Fibroblast of villous mesenchyme (primary cell): ENCODE results near the gene ZNF18. TPM values are rescaled to one million over a fixed set of nuclear protein-coding genes. Genes with fewer than 3 reads are reported as not detected.

ENCODE experiments used
- DNase-seq: peaks from one replicate; pipeline ENCODE4 v3.0.0-alpha.2; 2010; ENCODE audit warnings: low read depth
- H3K4me3 ChIP-seq: 2 replicates; pipeline ENCODE4 v1.5.1; 2011; ENCODE audit warnings: low read depth, mild to moderate bottlenecking, low read length
- CTCF ChIP-seq: IDR thresholded peaks from 2 replicates; pipeline ENCODE4 v1.5.1; 2012; ENCODE audit warnings: low read depth, mild to moderate bottlenecking, low read length; ENCODE audit not compliant: insufficient read depth
- total RNA-seq: library from RNA; depleted of rRNA; stranded (reverse); fragments of >200 nt; gene quantifications from 2 replicates; pipeline ENCODE4 v1.2.3, GENCODE V29; 2012

Gene ZNF18
- total RNA-seq, 1 donor, result 10.4 TPM

GRCh38 chr17:12034538-12034937, 37.3 kb upstream of the ZNF18 start:
- H3K4me3 ChIP-seq, result no peak overlapping the region
- no peak for TF ChIP-seq CTCF
- DNase-seq, result no peak

- no peak overlapping the region for H3K4me3 ChIP-seq
- no peak for TF ChIP-seq CTCF
- DNase-seq, result no peak
These were observed 31.3 kb upstream of the ZNF18 start for GRCh38 chr17:12028611-12029010.

- H3K4me3 ChIP-seq, result no peak overlapping the region
- DNase-seq, result no peak
- no peak for TF ChIP-seq CTCF
These were observed 30.4 kb upstream of the ZNF18 start for GRCh38 chr17:12027658-12028057.

- no peak for TF ChIP-seq CTCF
- no peak for DNase-seq
- no peak overlapping the region for H3K4me3 ChIP-seq
These were observed 27.1 kb upstream of the ZNF18 start for GRCh38 chr17:12024327-12024726.

GRCh38 chr17:12022310-12022709, 25.0 kb upstream of the ZNF18 start:
- DNase-seq, result no peak
- H3K4me3 ChIP-seq, result peak overlapping the region; percentile 73

GRCh38 chr17:12021623-12022140, 24.4 kb upstream of the ZNF18 start:
- DNase-seq, result no peak
- H3K4me3 ChIP-seq, result peak overlapping the region; percentile 73
- no peak for TF ChIP-seq CTCF

More at GRCh38 chr17:12022310-12022709, 25.0 kb upstream of the ZNF18 start:
- no peak for TF ChIP-seq CTCF
